BJ (cell line): ENCODE results near the gene AGA. TPM values are rescaled to one million over a fixed set of nuclear protein-coding genes. Genes with fewer than 3 reads are reported as not detected.
A peak's percentile ranks its signal among the peaks of the same experiment; 100 is the strongest.

Source experiments
- CTCF ChIA-PET: fragments of 350-600 bp; formaldehyde crosslinking; extraction: SDS; loops from one replicate; lab custom pipeline; 2021; ENCODE audit warnings: antibody characterized with exemption, inconsistent platforms; lab: Yijun Ruan, JAX
- POLR2A ChIA-PET: fragments of 300-600 bp; sonication (Branson Sonifier 250); formaldehyde crosslinking; extraction: SDS; loops from one replicate; lab custom pipeline; 2021; ENCODE audit warnings: antibody characterized with exemption; lab: Charles Lee
- DNase-seq: peaks from one replicate; pipeline ENCODE4 v3.0.0-alpha.2; 2011; ENCODE audit warnings: low read depth
- H3K27me3 ChIP-seq: 2 replicates; pipeline ENCODE4 v1.6.0; 2011; ENCODE audit warnings: low read length; ENCODE audit not compliant: control insufficient read depth, insufficient read depth
- H3K36me3 ChIP-seq: 2 replicates; pipeline ENCODE4 v1.5.1; 2011; ENCODE audit warnings: low read length; ENCODE audit not compliant: control insufficient read depth, insufficient read depth
- H3K4me3 ChIP-seq: 2 replicates; pipeline ENCODE4 v1.5.1; 2011; ENCODE audit warnings: low read depth, mild to moderate bottlenecking, control low read depth, low read length
- CTCF ChIP-seq: IDR thresholded peaks from 2 replicates; pipeline ENCODE4 v1.5.1; 2011; ENCODE audit warnings: low read depth, mild to moderate bottlenecking, control low read depth, inconsistent platforms, low read length, moderate library complexity; ENCODE audit not compliant: insufficient read depth
- polyA minus RNA-seq: library from RNA; depleted of rRNA, polyadenylated mRNA; stranded (reverse); fragments of >200 nt; gene quantifications from 2 replicates; pipeline ENCODE4 v1.2.3, GENCODE V29; 2011; rRNA and poly(A)+ RNA removed
- polyA plus RNA-seq: library from polyadenylated mRNA; depleted of rRNA; stranded (reverse); fragments of >200 nt; gene quantifications from 2 replicates; pipeline ENCODE4 v1.2.3, GENCODE V29; 2011; rRNA removed

The AGA gene
- polyA plus RNA-seq (102 and 120 TPM in 2 replicates), polyA minus RNA-seq (23.7 and 42.9 TPM in 2 replicates)

GRCh38 chr4:177441803-177442622 is at the start of gene AGA:
Gene AGA, minus strand, starts transcription at chr4:177442437. Its CDS starts 62 bp downstream, at chr4:177442375.
- no peaks in the 10 kb centered on the region for H3K27me3 ChIP-seq
- peak; percentile 68 for DNase-seq
- no peak for TF ChIP-seq CTCF
- ChIA-PET POLR2A (interaction anchor here (0.6 to 1.8 kb wide), 8 partner anchors 18 to 681 kb away, joined by 3 to 8 read pairs (median 4); no protein-coding TSS in a partner anchor), CTCF (interaction anchor here (1.0 to 1.6 kb wide), 3 partner anchors 58 to 193 kb away, joined by 3 read pairs; no protein-coding TSS in a partner anchor)
- no peaks in the 10 kb centered on the region for H3K36me3 ChIP-seq
- H3K4me3 ChIP-seq = peak within 1 kb of the TSS; percentile 76

GRCh38 chr4:177492022-177492421 is 49.8 kb upstream of the AGA start:
- H3K4me3 ChIP-seq = no peak overlapping the region
- DNase-seq = no peak
- H3K27me3 ChIP-seq = no peaks in the 10 kb centered on the region
- TF ChIP-seq CTCF = no peak
- ChIA-PET POLR2A (no interaction called here), CTCF (interaction anchor here (0.8 kb wide), 1 partner anchor 62 kb away, joined by 3 read pairs; no protein-coding TSS in a partner anchor)
- H3K36me3 ChIP-seq = no peaks in the 10 kb centered on the region

GRCh38 chr4:177490769-177491168 is 48.5 kb upstream of the AGA start:
- POLR2A ChIA-PET = no interaction called here
- H3K27me3 ChIP-seq = no peaks in the 10 kb centered on the region
- no peak overlapping the region for H3K4me3 ChIP-seq
- no peaks in the 10 kb centered on the region for H3K36me3 ChIP-seq
- DNase-seq = no peak
- no peak for TF ChIP-seq CTCF
- CTCF ChIA-PET = interaction anchor here (0.5 kb wide), 1 partner anchor 54 kb away, joined by 3 read pairs; no protein-coding TSS in a partner anchor

- no peak for TF ChIP-seq CTCF
- POLR2A ChIA-PET = no interaction called here
- CTCF ChIA-PET = interaction anchor here (0.6 kb wide), 1 partner anchor 27 kb away, joined by 4 read pairs; no protein-coding TSS in a partner anchor
- Histone ChIP-seq H3K36me3 (no peaks in the 10 kb centered on the region), H3K4me3 (no peak overlapping the region), H3K27me3 (no peaks in the 10 kb centered on the region)
- DNase-seq = no peak
Observed at GRCh38 chr4:177489471-177490246, 47.4 kb upstream of the AGA start.

GRCh38 chr4:177487977-177488376 is 45.7 kb upstream of the AGA start:
- TF ChIP-seq CTCF = no peak
- Histone ChIP-seq H3K27me3 (no peaks in the 10 kb centered on the region), H3K4me3 (no peak overlapping the region), H3K36me3 (no peaks in the 10 kb centered on the region)
- no peak for DNase-seq
- CTCF ChIA-PET = no interaction called here
- POLR2A ChIA-PET = no interaction called here
